Mammary epithelial cell (primary cell): Measurements from ENCODE around the gene RNU6-1.

Source experiments
- EZH2 ChIP-seq: IDR thresholded peaks from 2 replicates; pipeline ENCODE4 v1.6.1; 2012; ENCODE audit warnings: low read length, inconsistent platforms, borderline replicate concordance
- TF ChIP-seq, protein P1 (sequence below), 2 donors: IDR thresholded peaks in 1 of 2; conservative IDR thresholded peaks in 1 of 2; 2 replicates each; pipeline ENCODE4 v1.5.1; 2011 to 2012; ENCODE audit warnings: inconsistent platforms in 2 of 2, low read length in 2 of 2, mild to moderate bottlenecking in 2 of 2, control low read depth in 1 of 2, low read depth in 1 of 2; ENCODE audit not compliant: insufficient read depth in 1 of 2; ENCODE audit errors: extremely low read depth in 1 of 2

DNA sequence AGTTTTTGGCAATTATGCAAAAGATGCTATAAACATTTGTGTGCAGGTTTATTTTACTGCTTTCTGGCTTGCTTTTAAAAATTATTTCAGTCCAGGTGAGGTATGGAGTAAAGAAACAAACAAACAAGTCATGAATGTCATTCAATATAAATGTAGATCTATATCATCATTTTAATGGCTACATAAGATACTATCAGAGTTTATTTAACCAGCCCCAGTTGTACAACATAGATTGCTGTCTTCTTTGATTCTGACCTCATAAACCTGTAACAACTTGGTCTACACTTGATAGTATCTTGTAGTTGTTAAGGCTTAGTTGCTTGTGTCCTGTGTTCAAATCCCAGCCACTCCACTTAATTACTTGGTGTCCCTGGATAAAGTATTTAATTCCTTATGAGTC lies 46.0 kb upstream of the RNU6-1 start:
- TF ChIP-seq, protein P1, sequence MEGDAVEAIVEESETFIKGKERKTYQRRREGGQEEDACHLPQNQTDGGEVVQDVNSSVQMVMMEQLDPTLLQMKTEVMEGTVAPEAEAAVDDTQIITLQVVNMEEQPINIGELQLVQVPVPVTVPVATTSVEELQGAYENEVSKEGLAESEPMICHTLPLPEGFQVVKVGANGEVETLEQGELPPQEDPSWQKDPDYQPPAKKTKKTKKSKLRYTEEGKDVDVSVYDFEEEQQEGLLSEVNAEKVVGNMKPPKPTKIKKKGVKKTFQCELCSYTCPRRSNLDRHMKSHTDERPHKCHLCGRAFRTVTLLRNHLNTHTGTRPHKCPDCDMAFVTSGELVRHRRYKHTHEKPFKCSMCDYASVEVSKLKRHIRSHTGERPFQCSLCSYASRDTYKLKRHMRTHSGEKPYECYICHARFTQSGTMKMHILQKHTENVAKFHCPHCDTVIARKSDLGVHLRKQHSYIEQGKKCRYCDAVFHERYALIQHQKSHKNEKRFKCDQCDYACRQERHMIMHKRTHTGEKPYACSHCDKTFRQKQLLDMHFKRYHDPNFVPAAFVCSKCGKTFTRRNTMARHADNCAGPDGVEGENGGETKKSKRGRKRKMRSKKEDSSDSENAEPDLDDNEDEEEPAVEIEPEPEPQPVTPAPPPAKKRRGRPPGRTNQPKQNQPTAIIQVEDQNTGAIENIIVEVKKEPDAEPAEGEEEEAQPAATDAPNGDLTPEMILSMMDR (conservative IDR thresholded peaks at IDR 0.05 in 1 of 2, IDR thresholded peaks at IDR 0.05 in 1 of 2; ENCODE audit: extremely low read depth in 1 of 2, insufficient read depth in 1 of 2, low read depth in 1 of 2, low read length in 2 of 2): no peak
- no peak for TF ChIP-seq EZH2
